Smooth muscle cell (in vitro differentiated cells): ENCODE results near the gene SPTBN1. TPM values are rescaled to one million over a fixed set of nuclear protein-coding genes. Genes with fewer than 3 reads are reported as not detected.

ENCODE experiments used
- DNase-seq: peaks from one replicate; lab custom pipeline; 2025; ENCODE audit not compliant: unreplicated experiment; lab: John Stamatoyannopoulos, UW
- H2AFZ ChIP-seq: fragments of 200-600 bp; sonication (generic); 2 replicates; pipeline ENCODE4 v1.6.0; 2016; ENCODE audit warnings: antibody characterized with exemption, low read depth, mild to moderate bottlenecking
- H3F3A ChIP-seq: fragments of 200-600 bp; sonication (generic); 2 replicates; pipeline ENCODE4 v1.6.0; 2017; ENCODE audit warnings: antibody characterized with exemption, low read depth
- H3K27ac ChIP-seq: fragments of 200-600 bp; sonication (generic); 2 replicates; pipeline ENCODE4 v1.5.1; 2016; ENCODE audit warnings: low read depth, mild to moderate bottlenecking
- H3K27me3 ChIP-seq: fragments of 200-600 bp; sonication (generic); 2 replicates; pipeline ENCODE4 v1.6.1; 2016; ENCODE audit warnings: low read depth, mild to moderate bottlenecking
- H3K36me3 ChIP-seq: fragments of 200-600 bp; sonication (generic); 2 replicates; pipeline ENCODE4 v1.5.1; 2016; ENCODE audit warnings: low read depth
- H3K4me1 ChIP-seq: fragments of 200-600 bp; sonication (generic); 2 replicates; pipeline ENCODE4 v1.5.1; 2016; ENCODE audit warnings: low read depth
- H3K4me2 ChIP-seq: fragments of 200-600 bp; sonication (generic); 2 replicates; pipeline ENCODE4 v1.6.0; 2016; ENCODE audit warnings: mild to moderate bottlenecking
- H3K4me3 ChIP-seq: fragments of 200-600 bp; sonication (generic); 2 replicates; pipeline ENCODE4 v1.5.1; 2016; ENCODE audit warnings: mild to moderate bottlenecking
- H3K79me2 ChIP-seq: fragments of 200-600 bp; sonication (generic); 2 replicates; pipeline ENCODE4 v1.6.0; 2016; ENCODE audit warnings: low read depth, mild to moderate bottlenecking
- H3K9ac ChIP-seq: fragments of 200-600 bp; sonication (generic); 2 replicates; pipeline ENCODE4 v1.6.0; 2016; ENCODE audit warnings: low read depth
- H3K9me3 ChIP-seq: fragments of 200-600 bp; sonication (generic); replicated peaks from 2 replicates; pipeline ENCODE4 v1.5.1; 2016; ENCODE audit warnings: low read depth
- H4K20me1 ChIP-seq: fragments of 200-600 bp; sonication (generic); 2 replicates; pipeline ENCODE4 v1.6.0; 2016; ENCODE audit warnings: low read depth
- CTCF ChIP-seq: fragments of 200-600 bp; sonication (generic); IDR thresholded peaks from 2 replicates; pipeline ENCODE4 v1.5.1; 2017; ENCODE audit warnings: borderline replicate concordance, mild to moderate bottlenecking, antibody characterized with exemption; ENCODE audit not compliant: insufficient read depth, poor library complexity, severe bottlenecking
- WGBS: methylation state at CpG from one replicate; pipeline ENCODE4 v1.1.7; 2016; ENCODE audit warnings: low lambda C conversion rate; 5-methylcytosine and 5-hydroxymethylcytosine counted together
- polyA plus RNA-seq: library from polyadenylated mRNA; unstranded; fragments of >200 nt; fragmentation: Nextera tagmentation; extraction: Ambion mirVana; gene quantifications from 2 replicates; pipeline ENCODE4 v1.2.1, GENCODE V29; 2016
- total RNA-seq: library from RNA; depleted of rRNA; stranded (reverse); fragments of >200 nt; gene quantifications from 2 replicates; pipeline ENCODE4 v1.2.3, GENCODE V29; 2014

The SPTBN1 gene
- total and polyA plus RNA-seq, 2 experiments from 2014 or later = 78.7 to 186 TPM

- Histone ChIP-seq H3K9ac (no peak overlapping the region), H3K79me2 (peaks cover 99% of the 10 kb centered on the region), H4K20me1 (peaks cover 82% of the 10 kb centered on the region), H3K4me2 (peak overlapping the region; percentile 14), H3K27me3 (no peaks in the 10 kb centered on the region), H3K27ac (peak overlapping the region; percentile 70), H3F3A (peaks cover 3% of the 10 kb centered on the region), H3K9me3 (no peaks in the 10 kb centered on the region), H3K4me3 (no peak overlapping the region), H2AFZ (no peak overlapping the region), H3K36me3 (peaks cover 26% of the 10 kb centered on the region), H3K4me1 (no peaks in the 10 kb centered on the region)
- no peak for DNase-seq
- WGBS = 81% methylated on average over 2 of the region's 2 CpGs
- TF ChIP-seq CTCF = no peak
Observed at GRCh38 chr2:54613386-54613785, 157.3 kb downstream of the SPTBN1 start.

GRCh38 chr2:54613794-54614257 is 157.7 kb downstream of the SPTBN1 start:
- Histone ChIP-seq H3K9ac (no peak overlapping the region), H3K36me3 (peaks cover 28% of the 10 kb centered on the region), H3K4me3 (no peak overlapping the region), H2AFZ (no peak overlapping the region), H3K27ac (peak overlapping the region; percentile 70), H3K9me3 (no peaks in the 10 kb centered on the region), H3F3A (peaks cover 3% of the 10 kb centered on the region), H3K27me3 (no peaks in the 10 kb centered on the region), H3K4me1 (no peaks in the 10 kb centered on the region), H4K20me1 (peaks cover 78% of the 10 kb centered on the region), H3K79me2 (peaks cover 96% of the 10 kb centered on the region), H3K4me2 (peak overlapping the region; percentile 14)
- DNase-seq = no peak
- WGBS = 76% methylated on average over 6 of the region's 6 CpGs
- TF ChIP-seq CTCF = no peak

GRCh38 chr2:54614819-54615218 is 158.7 kb downstream of the SPTBN1 start:
- Histone ChIP-seq H3K4me3 (no peak overlapping the region), H3K36me3 (peaks cover 28% of the 10 kb centered on the region), H3K9ac (no peak overlapping the region), H3K27me3 (no peaks in the 10 kb centered on the region), H3K4me2 (no peak overlapping the region), H3K9me3 (no peaks in the 10 kb centered on the region), H3K4me1 (no peaks in the 10 kb centered on the region), H3K79me2 (peaks cover 86% of the 10 kb centered on the region), H3K27ac (peak overlapping the region; percentile 70), H4K20me1 (peaks cover 74% of the 10 kb centered on the region), H3F3A (no peaks in the 10 kb centered on the region), H2AFZ (no peak overlapping the region)
- no peak for DNase-seq
- TF ChIP-seq CTCF = no peak

GRCh38 chr2:54615832-54616534 is 159.9 kb downstream of the SPTBN1 start:
- Histone ChIP-seq H3F3A (no peaks in the 10 kb centered on the region), H4K20me1 (peaks cover 62% of the 10 kb centered on the region), H3K36me3 (peaks cover 28% of the 10 kb centered on the region), H3K9ac (no peak overlapping the region), H3K4me1 (no peaks in the 10 kb centered on the region), H3K4me2 (no peak overlapping the region), H3K4me3 (no peak overlapping the region), H3K79me2 (peaks cover 75% of the 10 kb centered on the region), H3K27me3 (no peaks in the 10 kb centered on the region), H2AFZ (no peak overlapping the region), H3K27ac (no peak overlapping the region), H3K9me3 (no peaks in the 10 kb centered on the region)
- DNase-seq = no peak
- no peak for TF ChIP-seq CTCF
- WGBS = 96% methylated on average over 5 of the region's 5 CpGs
